Liver (tissue), 9 donors: ENCODE data around the gene BAG3. TPM values are rescaled to one million over a fixed set of nuclear protein-coding genes. Genes with fewer than 3 reads are reported as not detected.
"Not testable (repeated sequence)": the region's sequence is repeated elsewhere in the genome, so short reads cannot be mapped to it uniquely, and the experiment has no call there.

Source experiments
- DNase-seq: peaks from one replicate; pipeline ENCODE4 v3.0.0-alpha.2; 2017; ENCODE audit warnings: low spot score
- H3K27ac ChIP-seq, 2 donors: one replicate each; pipeline ENCODE4 v1.7.0; 2013; ENCODE audit warnings: inconsistent platforms in 2 of 2, low read length in 2 of 2, control low read depth in 1 of 2, low read depth in 1 of 2, mild to moderate bottlenecking in 1 of 2
- H3K27me3 ChIP-seq, 4 donors: one replicate each; pipeline versions ENCODE4 v1.6.1 to v1.7.0; 2013; ENCODE audit warnings: low read length in 3 of 4, inconsistent platforms in 1 of 4, mild to moderate bottlenecking in 1 of 4, moderate library complexity in 1 of 4; ENCODE audit not compliant: control insufficient read depth in 4 of 4, insufficient read depth in 4 of 4
- H3K36me3 ChIP-seq, 4 donors: one replicate each; pipeline versions ENCODE4 v1.6.1 to v1.7.0; 2013; ENCODE audit warnings: low read length in 3 of 4, mild to moderate bottlenecking in 3 of 4, low read depth in 1 of 4, moderate library complexity in 1 of 4; ENCODE audit not compliant: control insufficient read depth in 4 of 4, insufficient read depth in 3 of 4
- H3K4me1 ChIP-seq, 4 donors: one replicate each; pipeline versions ENCODE4 v1.6.1 to v1.7.0; 2013; ENCODE audit warnings: low read length in 3 of 4, mild to moderate bottlenecking in 3 of 4, moderate library complexity in 1 of 4; ENCODE audit not compliant: control insufficient read depth in 4 of 4, insufficient read depth in 4 of 4
- H3K4me3 ChIP-seq, 3 donors: one replicate each; pipeline versions ENCODE4 v1.6.1 to v1.7.0; 2013; ENCODE audit warnings: low read length in 3 of 3, control low read depth in 1 of 3, low read depth in 1 of 3, mild to moderate bottlenecking in 1 of 3
- H3K9ac ChIP-seq, 2 donors: one replicate each; pipeline ENCODE4 v1.7.0; 2013; ENCODE audit warnings: low read length in 2 of 2, mild to moderate bottlenecking in 2 of 2, moderate library complexity in 2 of 2, control low read depth in 1 of 2, low read depth in 1 of 2
- H3K9me3 ChIP-seq, 4 donors: one replicate each; pipeline versions ENCODE4 v1.6.1 to v1.7.0; 2013; ENCODE audit warnings: low read length in 3 of 4; ENCODE audit not compliant: control insufficient read depth in 4 of 4
- EGR1 ChIP-seq, 2 donors: IDR thresholded peaks; 2 replicates each; pipeline ENCODE4 v1.6.1; 2016 to 2018; ENCODE audit warnings: antibody characterized with exemption in 2 of 2, low read depth in 2 of 2
- FOXA1 ChIP-seq: IDR thresholded peaks from 2 replicates; pipeline ENCODE4 v1.6.1; 2016; ENCODE audit warnings: antibody characterized with exemption
- FOXA2 ChIP-seq: IDR thresholded peaks from 2 replicates; pipeline ENCODE4 v1.6.1; 2016; ENCODE audit warnings: antibody characterized with exemption
- GABPA ChIP-seq, 2 donors: IDR thresholded peaks in 1 of 2; conservative IDR thresholded peaks in 1 of 2; 2 replicates each; pipeline ENCODE4 v1.6.1; 2016; ENCODE audit warnings: antibody characterized with exemption in 2 of 2, mild to moderate bottlenecking in 1 of 2, moderate library complexity in 1 of 2
- HNF4A ChIP-seq, 2 donors: conservative IDR thresholded peaks; 2 replicates each; pipeline ENCODE4 v1.6.1; 2016; ENCODE audit warnings: antibody characterized with exemption in 2 of 2, mild to moderate bottlenecking in 2 of 2
- JUND ChIP-seq, 2 donors: IDR thresholded peaks; 2 replicates each; pipeline ENCODE4 v1.6.1; 2016; ENCODE audit warnings: antibody characterized with exemption in 2 of 2
- RAD21 ChIP-seq, 2 donors: IDR thresholded peaks; 2 replicates each; pipeline ENCODE4 v1.6.1; 2016; ENCODE audit warnings: antibody characterized with exemption in 2 of 2, mild to moderate bottlenecking in 2 of 2
- SP1 ChIP-seq: IDR thresholded peaks from 2 replicates; pipeline ENCODE4 v1.6.1; 2018; ENCODE audit warnings: antibody characterized with exemption, mild to moderate bottlenecking
- TAF1 ChIP-seq: conservative IDR thresholded peaks from 2 replicates; pipeline ENCODE4 v1.6.1; 2016; ENCODE audit warnings: antibody characterized with exemption, mild to moderate bottlenecking
- YY1 ChIP-seq: IDR thresholded peaks from 2 replicates; pipeline ENCODE4 v1.6.1; 2016; ENCODE audit warnings: antibody characterized with exemption, mild to moderate bottlenecking
- WGBS: extraction: QIAGEN DNeasy Blood & Tissue Kit; methylation state at CpG from one replicate; pipeline ENCODE4 v1.1.7; 2013; 5-methylcytosine and 5-hydroxymethylcytosine counted together
- polyA plus RNA-seq, 2 donors: library from polyadenylated mRNA; stranded (reverse) in 1 of 2; unstranded in 1 of 2; fragments of 200-250 nt in 1 of 2; fragments of >200 nt in 1 of 2; fragmentation: Nextera tagmentation in 1 of 2; extraction: Ambion mirVana in 1 of 2; gene quantifications; one replicate each; pipeline versions ENCODE4 v1.2.1 to v1.2.3, GENCODE V29; 2013 to 2015
- total RNA-seq, 2 donors: library from RNA; depleted of rRNA; stranded (reverse); fragments of >200 nt; gene quantifications; one replicate each; pipeline ENCODE4 v1.2.3, GENCODE V29; 2014
- TF ChIP-seq, protein P1 (sequence below): fragments of 150-350 bp; IDR thresholded peaks from 2 replicates; pipeline ENCODE4 v1.5.1; 2017; ENCODE audit warnings: improper control_type of control experiment, low read depth, low read length; ENCODE audit not compliant: missing input control
- TF ChIP-seq, protein P2 (sequence below): IDR thresholded peaks from 2 replicates; pipeline ENCODE4 v1.6.1; 2016; ENCODE audit warnings: antibody characterized with exemption
- TF ChIP-seq, protein P3 (sequence below): IDR thresholded peaks from 2 replicates; pipeline ENCODE4 v1.6.1; 2016; ENCODE audit warnings: antibody characterized with exemption
- TF ChIP-seq, protein P4 (sequence below): IDR thresholded peaks from 2 replicates; pipeline ENCODE4 v1.6.1; 2016; ENCODE audit warnings: antibody characterized with exemption, mild to moderate bottlenecking
- donor health status: healthy.
- donor health status: healthy.
- donor health status: healthy.
- donor health status: healthy.
- donor health status: healthy.

Gene BAG3
- total and polyA plus RNA-seq, 4 donors = 2.2 to 15.1 (median 6.3) TPM

DNA sequence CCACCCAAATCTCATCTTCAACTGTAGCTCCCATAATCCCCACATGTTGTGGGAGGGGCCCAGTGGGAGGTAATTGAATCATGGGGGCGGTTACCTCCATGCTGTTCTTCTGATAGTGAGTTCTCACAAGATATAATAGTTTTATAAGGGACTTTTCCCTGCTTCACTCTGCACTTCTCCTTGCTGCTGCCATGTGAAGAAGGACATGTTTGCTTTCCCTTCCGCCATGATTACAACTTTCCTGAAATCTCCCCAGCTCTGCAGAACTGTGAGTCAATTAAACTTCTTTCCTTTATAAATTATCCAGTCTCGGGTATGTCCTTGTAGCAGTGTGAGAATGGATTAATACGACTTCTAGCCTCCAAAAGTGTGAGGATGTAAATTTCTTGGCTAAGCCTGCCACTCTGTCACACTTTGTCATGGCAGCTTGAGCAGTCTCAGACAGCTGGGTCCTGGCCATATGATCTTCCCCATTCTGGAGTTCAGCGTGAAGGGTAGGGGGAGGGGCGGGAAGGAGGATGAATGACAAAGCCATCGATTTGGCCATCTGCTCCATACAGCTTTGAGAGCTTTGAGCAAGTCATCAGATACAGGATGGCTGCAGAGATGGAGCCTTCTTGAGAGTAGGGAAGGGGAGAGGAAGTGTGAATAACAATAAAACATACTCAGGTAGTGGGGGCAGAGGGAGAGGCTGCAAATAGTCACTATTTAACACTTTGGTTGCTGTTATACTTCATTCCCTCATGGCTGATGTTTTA lies 55.5 kb downstream of the BAG3 start:
- Histone ChIP-seq H3K4me3 (no peak overlapping the region), H3K27ac (no peak overlapping the region), H3K9me3 (no peaks in the 10 kb centered on the region), H3K36me3 (no peaks in the 10 kb centered on the region), H3K4me1 (no peaks in the 10 kb centered on the region), H3K9ac (no peak overlapping the region), H3K27me3 (no peaks in the 10 kb centered on the region)
- TF ChIP-seq SP1 (no peak), RAD21 (IDR thresholded peaks at IDR 0.05) (no peak), YY1 (no peak), HNF4A (conservative IDR thresholded peaks at IDR 0.05) (no peak), TAF1 (no peak)
- WGBS = 79% methylated on average over 7 of the region's 7 CpGs
- DNase-seq = no peak

DNA sequence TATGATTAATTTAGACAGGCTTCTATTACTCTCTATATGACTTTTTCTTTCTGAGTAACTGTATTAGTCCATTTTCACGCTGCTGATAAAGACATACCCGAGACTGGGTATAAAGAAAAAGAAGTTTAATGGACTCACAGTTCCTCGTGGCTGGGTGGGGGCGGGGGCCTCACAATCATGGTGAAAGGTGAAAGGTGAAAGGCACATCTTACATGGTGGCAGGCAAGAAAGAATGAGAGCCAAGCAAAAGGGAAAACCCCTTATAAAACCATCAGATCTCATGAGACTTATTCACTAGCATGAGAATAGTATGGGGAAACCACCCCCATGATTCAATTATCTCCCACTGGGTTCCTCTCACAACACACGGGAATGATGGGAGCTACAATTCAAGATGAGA lies 56.2 kb downstream of the BAG3 start:
- H3K4me3 ChIP-seq, H3K9ac ChIP-seq, H3K27me3 ChIP-seq, H3K9me3 ChIP-seq, H3K36me3 ChIP-seq, H3K4me1 ChIP-seq, H3K27ac ChIP-seq, DNase-seq: not testable (repeated sequence)
- 81% methylated on average over 5 of the region's 5 CpGs for WGBS

DNA sequence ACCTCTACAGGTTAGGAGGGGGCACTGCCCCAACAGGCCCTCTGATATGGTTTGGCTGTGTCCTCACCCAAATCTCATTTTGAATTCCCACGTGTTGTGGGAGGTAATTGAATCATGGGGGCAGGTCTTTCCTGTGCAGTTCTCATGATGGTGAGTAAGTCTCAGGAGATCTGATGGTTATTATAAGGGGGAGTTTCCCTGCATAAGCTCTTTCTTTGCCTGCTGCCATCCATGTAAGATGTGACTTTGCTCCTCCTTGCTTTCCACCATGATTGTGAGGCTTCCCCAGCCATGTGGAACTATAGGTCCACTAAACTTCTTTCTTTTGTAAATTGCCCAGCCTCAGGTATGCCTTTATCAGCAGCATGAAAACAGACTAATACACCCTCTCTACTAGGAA lies 59.8 kb downstream of the BAG3 start:
- WGBS = 91% methylated on average over 1 of the region's 1 CpG
- not testable (repeated sequence) for H3K4me3 ChIP-seq, H3K27ac ChIP-seq, H3K9ac ChIP-seq, DNase-seq, H3K4me1 ChIP-seq, H3K27me3 ChIP-seq, H3K36me3 ChIP-seq, H3K9me3 ChIP-seq

DNA sequence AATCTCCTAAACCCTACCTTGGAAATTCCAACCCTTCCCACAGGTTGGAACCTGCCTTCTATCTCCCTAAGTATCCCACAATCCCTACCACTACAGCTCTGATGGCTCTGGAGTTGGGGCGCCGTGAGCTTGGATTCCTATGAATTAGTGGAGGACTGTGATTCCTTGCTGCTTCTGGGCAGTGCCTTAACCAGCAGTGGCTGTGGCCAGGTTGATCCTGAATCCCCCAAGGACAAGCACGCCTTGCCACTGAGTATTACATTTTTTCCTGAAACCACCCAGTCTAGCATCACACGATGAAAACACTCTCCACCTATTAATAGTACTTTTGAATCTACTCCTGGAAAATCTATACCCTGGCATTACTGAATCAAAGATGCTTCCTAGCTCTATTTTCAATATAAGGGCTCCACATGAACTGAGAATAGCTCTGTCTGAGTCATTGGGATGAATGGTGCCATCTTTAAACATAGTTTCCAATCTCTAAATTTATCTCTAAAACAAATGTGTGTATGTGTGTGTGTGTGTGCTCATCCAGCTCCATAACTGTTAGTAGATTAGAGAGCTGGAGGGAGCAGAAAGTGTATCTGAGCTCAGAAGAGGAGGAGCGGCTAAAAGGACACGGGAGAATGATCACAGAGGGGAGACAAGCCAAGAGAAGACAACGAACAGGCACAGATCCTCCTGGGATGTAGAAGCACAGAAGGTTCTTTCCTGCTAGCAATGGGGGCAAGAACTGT lies 62.7 kb downstream of the BAG3 start:
- H3K27me3 ChIP-seq = no peaks in the 10 kb centered on the region
- no peak for DNase-seq
- H3K9me3 ChIP-seq = no peaks in the 10 kb centered on the region
- H3K36me3 ChIP-seq = no peaks in the 10 kb centered on the region
- H3K4me1 ChIP-seq = no peaks in the 10 kb centered on the region
- no peak overlapping the region for H3K27ac ChIP-seq
- no peak overlapping the region for H3K9ac ChIP-seq
- H3K4me3 ChIP-seq = no peak overlapping the region
- TF ChIP-seq FOXA2 (no peak), JUND (IDR thresholded peaks at IDR 0.05) (no peak), SP1 (no peak), FOXA1 (no peak), RAD21 (IDR thresholded peaks at IDR 0.05) (no peak), EGR1 (IDR thresholded peaks at IDR 0.05; ENCODE audit: low read depth in 2 of 2) (no peak), HNF4A (conservative IDR thresholded peaks at IDR 0.05) (no peak), TAF1 (no peak), YY1 (no peak), GABPA (IDR thresholded peaks at IDR 0.05 in 1 of 2, conservative IDR thresholded peaks at IDR 0.05 in 1 of 2) (no peak)
- TF ChIP-seq, protein P1, sequence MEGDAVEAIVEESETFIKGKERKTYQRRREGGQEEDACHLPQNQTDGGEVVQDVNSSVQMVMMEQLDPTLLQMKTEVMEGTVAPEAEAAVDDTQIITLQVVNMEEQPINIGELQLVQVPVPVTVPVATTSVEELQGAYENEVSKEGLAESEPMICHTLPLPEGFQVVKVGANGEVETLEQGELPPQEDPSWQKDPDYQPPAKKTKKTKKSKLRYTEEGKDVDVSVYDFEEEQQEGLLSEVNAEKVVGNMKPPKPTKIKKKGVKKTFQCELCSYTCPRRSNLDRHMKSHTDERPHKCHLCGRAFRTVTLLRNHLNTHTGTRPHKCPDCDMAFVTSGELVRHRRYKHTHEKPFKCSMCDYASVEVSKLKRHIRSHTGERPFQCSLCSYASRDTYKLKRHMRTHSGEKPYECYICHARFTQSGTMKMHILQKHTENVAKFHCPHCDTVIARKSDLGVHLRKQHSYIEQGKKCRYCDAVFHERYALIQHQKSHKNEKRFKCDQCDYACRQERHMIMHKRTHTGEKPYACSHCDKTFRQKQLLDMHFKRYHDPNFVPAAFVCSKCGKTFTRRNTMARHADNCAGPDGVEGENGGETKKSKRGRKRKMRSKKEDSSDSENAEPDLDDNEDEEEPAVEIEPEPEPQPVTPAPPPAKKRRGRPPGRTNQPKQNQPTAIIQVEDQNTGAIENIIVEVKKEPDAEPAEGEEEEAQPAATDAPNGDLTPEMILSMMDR = no peak
- TF ChIP-seq, protein P2, sequence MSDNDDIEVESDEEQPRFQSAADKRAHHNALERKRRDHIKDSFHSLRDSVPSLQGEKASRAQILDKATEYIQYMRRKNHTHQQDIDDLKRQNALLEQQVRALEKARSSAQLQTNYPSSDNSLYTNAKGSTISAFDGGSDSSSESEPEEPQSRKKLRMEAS = no peak
- TF ChIP-seq, protein P3, sequence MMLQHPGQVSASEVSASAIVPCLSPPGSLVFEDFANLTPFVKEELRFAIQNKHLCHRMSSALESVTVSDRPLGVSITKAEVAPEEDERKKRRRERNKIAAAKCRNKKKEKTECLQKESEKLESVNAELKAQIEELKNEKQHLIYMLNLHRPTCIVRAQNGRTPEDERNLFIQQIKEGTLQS = no peak
- TF ChIP-seq, protein P4, sequence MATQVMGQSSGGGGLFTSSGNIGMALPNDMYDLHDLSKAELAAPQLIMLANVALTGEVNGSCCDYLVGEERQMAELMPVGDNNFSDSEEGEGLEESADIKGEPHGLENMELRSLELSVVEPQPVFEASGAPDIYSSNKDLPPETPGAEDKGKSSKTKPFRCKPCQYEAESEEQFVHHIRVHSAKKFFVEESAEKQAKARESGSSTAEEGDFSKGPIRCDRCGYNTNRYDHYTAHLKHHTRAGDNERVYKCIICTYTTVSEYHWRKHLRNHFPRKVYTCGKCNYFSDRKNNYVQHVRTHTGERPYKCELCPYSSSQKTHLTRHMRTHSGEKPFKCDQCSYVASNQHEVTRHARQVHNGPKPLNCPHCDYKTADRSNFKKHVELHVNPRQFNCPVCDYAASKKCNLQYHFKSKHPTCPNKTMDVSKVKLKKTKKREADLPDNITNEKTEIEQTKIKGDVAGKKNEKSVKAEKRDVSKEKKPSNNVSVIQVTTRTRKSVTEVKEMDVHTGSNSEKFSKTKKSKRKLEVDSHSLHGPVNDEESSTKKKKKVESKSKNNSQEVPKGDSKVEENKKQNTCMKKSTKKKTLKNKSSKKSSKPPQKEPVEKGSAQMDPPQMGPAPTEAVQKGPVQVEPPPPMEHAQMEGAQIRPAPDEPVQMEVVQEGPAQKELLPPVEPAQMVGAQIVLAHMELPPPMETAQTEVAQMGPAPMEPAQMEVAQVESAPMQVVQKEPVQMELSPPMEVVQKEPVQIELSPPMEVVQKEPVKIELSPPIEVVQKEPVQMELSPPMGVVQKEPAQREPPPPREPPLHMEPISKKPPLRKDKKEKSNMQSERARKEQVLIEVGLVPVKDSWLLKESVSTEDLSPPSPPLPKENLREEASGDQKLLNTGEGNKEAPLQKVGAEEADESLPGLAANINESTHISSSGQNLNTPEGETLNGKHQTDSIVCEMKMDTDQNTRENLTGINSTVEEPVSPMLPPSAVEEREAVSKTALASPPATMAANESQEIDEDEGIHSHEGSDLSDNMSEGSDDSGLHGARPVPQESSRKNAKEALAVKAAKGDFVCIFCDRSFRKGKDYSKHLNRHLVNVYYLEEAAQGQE = no peak
- 84% methylated on average over 7 of the region's 7 CpGs for WGBS
